GM15510 (cell line): Measurements from ENCODE around the gene RNF150.

Experiments used
- POLR2A ChIP-seq: IDR thresholded peaks from 3 replicates; pipeline ENCODE4 v1.6.1; 2011; ENCODE audit warnings: borderline replicate concordance; ENCODE audit not compliant: insufficient read length; ENCODE audit errors: extremely low read depth

Gene RNF150

DNA sequence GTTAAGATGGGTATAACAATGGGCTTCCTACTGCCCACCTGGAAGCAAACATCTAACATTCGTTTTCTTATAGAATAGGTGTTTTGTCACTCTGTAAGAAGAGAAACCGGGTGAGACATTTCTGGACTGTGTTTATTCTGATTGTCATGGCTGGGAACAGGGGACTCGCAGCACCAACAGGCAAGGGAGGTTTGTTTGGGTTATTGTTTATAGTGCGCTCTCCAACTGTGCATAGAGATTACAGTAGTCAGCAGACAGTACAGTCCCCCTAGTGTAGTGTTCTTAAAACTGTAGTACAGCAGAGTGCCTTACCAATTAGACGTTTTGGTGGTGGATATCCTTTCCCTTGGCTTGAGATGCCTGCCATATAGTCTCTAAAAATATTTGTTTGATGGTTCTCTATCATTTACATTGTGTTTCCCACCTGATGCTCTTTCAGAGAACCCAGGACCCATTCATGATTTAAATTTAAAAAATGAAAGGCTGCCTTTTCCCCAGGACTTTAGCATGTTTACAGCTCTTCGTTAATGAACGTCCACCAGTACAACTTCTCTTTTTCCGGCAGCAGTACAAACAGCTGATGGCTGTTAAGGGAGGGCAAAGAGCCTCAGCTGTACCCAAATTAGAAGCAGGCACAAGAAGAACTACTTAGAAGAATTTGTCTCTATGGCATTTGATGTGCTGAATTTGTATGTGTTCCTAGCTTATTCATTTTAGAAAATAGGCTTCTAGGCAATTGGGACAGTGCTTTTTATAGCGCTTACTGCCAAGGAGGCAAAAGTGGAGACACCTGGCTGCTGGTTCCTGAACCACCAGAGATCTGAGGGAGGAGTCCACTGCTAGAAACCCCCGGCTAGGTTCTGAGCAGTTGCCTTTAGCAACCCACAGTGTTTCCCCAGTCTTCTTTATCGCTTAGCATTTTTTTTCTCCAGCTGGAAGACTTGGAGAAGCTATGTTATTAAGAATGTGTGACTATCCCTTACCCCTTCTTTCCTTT, 1.0 kb upstream of the RNF150 start:
- no peak for TF ChIP-seq POLR2A

DNA sequence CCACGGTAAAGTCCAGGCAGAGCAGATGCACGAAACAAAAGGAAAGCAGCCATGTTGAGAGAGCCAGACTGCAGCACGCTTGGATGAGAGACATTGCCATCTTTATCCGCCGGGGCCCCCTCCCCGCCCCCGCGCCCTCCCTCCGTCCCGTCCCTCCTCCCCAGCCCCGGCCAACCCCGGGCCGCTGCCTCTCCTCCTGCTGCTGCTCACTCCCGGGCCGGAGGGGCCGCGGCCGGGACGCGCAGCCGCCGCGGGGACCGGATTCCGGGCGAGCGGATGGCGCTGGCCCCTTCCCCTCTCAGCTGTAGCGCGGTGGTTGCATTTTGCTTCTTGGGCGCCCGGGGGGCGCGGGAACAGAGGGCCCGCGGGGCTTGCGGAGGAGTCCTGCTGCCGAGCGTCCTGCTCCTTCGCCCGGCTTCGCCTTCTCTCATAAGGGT, 542 bp downstream of the RNF150 start:
- no peak for TF ChIP-seq POLR2A

DNA sequence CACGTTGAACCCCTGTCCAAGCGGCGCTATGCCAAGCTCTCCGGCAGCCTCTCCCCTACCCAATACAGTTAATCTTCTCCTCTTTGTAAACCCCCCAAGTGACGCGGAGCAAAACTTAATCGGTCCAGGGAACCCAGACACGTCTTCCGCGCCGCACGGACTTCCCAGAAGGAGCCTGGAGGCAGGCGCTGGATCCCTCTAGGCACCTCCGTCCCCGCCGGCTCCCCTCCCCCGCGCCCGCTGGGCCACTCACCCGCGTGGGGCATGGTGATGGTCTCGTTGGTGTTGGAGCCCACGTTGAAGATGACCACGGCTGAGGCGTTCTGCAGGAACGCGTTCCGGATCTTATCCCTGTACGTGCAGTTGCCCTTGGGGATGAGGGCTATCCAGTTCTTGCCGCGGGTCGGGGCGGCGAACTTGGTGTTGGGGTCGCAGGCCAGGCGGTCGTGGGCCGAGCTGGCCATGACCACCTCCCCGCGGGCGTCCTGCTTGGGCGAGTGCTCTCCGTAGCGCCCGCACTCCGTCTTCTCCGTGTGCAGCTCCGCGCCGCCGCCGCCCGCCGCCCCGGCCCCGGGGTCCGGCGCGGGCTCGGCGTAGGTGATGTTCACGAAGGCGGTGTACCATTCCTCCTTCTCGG, 1.1 kb downstream of the RNF150 start:
- TF ChIP-seq POLR2A: no peak

DNA sequence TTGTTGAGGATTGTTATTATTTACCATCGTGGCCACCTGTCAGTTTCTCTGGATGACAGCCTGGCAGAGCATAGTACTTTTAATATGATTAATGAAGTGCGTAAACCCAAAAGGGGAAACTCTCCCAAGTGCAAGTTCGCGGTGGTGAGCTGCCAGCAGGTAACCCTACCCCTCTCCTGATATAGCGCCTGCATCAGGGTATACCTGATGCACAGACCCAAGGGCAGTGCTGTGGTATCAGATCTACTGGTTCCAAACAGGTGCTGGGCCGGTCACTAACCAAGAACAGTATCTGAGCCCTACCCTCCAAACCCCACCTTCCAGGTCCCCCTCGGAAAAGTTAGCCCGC, 1.6 kb downstream of the RNF150 start:
- TF ChIP-seq POLR2A: no peak

DNA sequence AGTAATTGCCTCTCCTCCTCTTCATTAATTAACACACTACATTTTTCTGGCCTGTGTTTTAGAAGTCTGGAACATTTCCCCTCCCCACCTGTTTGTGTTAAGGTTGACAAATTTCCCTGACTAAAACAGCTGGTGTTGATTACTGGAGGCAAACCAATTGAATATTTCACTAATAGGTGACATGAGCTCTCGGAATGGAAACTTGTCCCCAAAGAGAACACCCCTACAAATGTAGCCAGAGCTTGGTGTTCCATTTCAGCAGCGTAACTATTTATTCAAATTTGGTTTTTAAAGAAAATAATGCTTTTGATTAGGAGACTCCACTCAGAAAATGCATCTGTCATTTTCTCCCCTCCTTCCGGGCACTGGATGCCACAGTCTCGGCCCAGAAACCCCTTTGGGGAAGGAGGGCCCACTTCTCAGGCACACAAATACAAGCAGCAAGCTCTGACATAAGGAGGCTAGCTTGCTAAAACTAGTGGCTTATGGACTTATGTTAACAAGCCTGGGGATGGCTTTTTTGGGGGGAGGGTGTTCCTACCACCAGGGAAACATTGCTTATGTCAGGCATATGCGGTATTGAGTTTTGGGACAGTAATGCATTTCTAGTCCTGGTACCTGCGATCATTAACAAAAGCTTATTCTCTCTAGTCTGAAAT, 2.2 kb downstream of the RNF150 start:
- no peak for TF ChIP-seq POLR2A

DNA sequence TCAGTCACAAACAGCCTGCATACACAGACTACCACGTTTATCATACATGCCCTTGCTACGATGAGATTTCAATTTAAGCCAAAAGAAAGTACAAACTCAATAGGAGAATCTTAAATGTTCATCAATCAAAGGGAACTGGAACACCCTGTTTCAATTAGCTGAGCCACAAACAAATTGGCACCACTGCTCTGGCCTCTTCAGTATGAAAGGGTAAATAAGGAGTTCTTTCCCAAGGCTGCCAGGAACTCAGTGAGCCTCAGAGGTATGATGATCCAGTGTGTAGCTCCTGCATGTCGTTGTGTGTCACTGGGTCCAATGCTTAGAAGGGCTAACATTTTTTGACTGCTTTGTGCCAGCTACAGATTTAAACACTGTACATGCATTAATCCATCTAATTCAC, 5.4 kb downstream of the RNF150 start:
- TF ChIP-seq POLR2A: no peak

DNA sequence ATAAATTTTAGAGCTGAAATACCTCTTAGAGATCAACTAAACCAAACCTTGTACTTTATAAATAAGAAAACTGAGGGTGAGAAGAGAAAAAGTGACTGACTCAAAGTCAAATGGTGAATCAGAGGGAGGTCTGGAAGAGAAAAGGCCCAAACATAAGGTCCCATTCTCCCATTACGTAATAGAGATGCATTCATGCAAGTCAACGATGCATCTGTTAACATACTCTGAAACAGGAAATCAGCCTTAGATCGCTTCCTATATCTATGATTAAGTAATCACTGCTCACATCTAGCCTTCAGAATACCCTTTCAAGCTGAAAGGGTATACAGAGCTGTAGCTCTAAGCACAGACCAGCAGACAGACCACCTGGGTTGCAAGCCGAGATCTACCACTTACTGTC, 6.5 kb downstream of the RNF150 start:
- TF ChIP-seq POLR2A: no peak

DNA sequence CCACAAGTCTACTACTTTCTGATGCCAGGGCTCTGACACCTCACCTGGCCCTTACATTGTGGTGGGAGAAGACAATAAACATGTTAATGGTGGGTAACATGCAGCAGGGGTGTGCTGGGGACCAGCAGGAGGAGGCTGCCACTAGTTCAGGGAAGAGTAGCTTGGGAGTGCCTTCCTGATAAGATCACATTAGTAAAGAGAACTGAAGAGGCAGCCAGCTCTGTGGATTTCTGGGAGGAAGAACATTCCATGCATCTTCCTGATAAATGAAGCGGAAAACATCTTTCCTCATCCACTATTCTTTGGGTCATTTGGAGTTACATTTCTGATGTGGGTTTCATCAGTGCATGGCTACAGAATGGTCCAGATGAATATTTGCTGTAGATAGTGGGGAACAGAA, 9.0 kb downstream of the RNF150 start:
- no peak for TF ChIP-seq POLR2A

DNA sequence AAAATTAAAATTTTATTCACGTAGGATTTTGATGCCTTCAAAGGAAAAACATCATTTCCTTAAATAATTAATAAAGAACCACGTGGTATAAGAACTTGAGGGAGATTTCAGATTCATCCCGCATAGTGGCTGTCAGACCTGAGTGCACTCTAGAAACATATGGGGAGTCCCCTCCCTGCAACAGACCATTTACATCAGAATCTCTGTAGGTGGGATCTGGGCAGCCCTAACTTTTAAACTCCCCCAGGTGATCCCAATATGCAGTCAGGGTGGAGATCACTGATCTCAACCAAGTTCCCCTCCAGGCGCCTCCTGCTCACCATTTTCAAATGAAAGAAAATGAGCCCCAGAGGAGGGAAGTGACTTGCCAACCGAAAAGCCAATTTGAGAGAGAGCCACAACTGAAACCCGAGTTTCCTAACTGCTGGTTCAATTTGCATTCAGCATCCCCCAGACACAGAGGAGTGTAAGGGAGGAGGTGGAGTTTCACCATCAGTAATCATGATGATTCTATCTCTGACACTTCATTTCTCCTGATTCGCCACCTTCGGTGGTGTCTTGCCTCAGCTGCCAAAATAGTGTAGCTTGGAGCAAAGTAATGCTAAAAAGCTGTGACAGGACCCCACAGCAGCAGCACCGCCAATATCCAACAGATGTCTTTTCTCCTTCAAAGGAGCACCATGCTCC, 11.4 kb downstream of the RNF150 start:
- no peak for TF ChIP-seq POLR2A

DNA sequence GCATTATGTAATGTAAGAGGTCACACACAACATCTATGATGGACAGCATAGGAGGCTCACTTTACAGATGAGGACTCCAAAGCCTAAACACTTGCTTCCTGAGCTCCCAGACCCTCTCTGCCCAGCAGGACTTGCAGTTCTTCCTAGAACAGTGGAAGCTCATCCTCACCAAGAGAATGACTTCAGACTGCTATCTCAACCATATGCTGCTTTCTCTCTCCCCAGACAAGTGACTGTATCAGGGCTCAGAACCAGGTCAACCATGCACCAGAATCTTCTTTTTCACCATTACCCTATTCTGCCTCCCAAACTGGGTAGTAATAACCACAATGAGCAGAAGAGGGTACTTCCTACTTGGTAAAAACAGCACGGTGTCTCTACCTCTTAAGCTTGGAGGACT, 12.2 kb downstream of the RNF150 start:
- no peak for TF ChIP-seq POLR2A

DNA sequence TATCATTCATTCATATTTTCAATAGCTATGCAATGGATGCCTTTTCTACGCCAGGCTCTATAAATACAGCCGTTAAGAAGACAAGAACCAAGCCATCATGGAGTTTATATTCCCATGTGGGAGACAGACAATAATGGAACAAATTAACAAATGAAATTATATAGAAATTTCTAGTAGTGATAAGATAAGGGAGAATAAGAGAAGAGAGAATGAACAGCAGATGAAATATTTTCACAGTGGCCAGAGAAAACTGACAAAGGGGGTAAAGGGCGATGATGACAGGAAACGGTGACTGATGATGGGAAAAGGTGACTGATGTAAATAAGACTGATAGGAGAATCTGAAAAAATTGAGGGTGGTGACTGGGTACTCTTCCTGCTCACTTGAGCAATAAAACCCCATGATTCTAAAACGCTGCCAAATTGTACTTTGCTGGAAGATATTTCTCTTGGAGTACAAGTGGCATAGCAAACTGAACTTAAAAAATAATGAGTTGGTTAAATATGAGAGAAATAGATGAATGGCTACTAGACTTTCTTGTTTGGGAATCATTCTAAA, 13.2 kb downstream of the RNF150 start:
- no peak for TF ChIP-seq POLR2A

DNA sequence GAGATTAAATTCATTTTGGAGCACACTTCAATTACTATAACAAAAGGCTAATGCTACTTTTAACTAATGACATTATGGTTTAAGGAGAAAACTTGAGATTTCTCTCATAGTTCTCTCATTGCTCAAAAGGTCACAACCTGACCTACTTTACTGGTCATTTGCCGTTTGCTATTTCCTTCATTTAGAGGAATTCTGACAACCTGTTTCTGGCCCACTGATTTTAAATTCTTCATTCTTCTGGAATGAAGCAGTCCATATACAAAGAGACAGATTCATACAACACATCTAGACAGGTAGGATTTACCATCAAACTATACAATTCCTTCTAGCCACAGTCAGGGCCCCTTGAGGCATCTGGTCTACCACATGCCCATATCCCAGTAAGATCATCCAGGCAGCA, 14.2 kb downstream of the RNF150 start:
- TF ChIP-seq POLR2A: no peak

DNA sequence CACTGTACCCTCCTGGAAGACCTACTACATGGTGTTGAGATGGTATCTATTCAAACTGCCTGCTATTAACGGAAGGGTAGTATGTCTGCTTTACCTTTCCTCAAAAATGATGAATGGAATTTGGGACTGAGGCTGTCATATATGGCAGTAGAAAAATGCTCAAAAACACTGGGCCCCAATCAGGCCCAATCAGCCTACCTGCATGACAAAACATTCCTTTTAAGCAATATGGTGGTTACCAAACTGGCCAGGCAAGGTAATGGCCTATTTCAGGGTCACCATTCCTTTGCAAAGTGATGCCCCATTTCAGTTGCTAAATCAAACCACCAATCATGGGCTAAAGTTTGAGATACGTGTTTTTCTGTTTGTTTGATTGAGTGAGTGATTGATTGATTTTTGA, 14.9 kb downstream of the RNF150 start:
- no peak for TF ChIP-seq POLR2A

DNA sequence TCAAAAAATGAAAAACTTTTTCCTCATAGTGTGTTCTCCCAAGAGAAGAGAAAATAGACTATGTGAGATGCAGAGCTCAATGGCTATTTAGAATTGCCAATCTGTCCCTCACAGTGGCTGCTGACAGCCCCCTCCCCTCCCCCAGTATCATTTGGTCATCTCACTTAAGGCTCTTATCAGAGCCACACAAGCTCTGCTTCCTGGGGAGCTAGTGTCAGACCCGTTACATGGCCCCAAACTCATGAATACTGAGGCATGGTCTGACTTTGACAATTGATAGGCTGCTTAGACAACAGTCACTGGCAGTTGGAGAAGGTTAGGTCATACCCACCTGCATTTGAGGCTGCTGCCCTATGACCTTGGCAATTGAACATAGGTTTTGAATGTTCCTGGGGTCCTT, 15.3 kb downstream of the RNF150 start:
- TF ChIP-seq POLR2A: no peak

DNA sequence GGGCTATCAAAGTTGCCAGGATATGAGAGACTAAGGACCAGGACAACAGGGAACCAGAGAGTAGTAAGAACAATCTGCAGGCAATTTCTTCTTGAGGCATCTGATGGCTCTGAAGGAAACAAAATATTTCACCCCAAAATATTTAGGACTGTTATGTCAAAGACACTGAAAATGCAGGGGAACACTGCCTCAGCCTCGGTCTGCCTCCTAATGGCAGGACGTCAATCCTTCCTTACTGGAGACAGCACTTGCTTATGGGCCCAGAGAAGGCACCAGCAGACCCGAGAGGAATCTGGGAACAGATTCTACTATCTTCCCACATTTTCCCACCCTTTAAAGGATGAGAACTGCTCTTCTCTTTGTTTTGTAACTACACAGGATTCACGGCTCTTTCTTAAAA, 23.3 kb downstream of the RNF150 start:
- no peak for TF ChIP-seq POLR2A

DNA sequence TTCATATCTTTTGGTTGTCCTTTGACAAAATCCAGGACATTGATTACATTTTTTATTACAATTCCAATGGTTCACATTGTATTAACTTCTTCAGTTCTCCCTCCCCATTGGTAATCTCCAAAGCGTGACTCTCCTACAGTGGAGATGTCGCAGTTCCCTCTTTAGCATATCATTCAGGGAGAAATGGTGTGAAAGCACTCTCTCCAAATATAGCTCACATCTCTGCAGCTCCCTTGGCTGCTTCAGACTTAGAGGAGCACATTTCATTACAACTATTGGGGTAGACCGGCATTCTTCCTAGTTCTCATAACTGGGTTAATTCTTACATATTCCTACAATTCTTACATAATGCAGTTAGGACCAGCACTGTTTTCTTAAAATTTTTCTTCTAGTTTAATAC, 25.3 kb downstream of the RNF150 start:
- TF ChIP-seq POLR2A: no peak

DNA sequence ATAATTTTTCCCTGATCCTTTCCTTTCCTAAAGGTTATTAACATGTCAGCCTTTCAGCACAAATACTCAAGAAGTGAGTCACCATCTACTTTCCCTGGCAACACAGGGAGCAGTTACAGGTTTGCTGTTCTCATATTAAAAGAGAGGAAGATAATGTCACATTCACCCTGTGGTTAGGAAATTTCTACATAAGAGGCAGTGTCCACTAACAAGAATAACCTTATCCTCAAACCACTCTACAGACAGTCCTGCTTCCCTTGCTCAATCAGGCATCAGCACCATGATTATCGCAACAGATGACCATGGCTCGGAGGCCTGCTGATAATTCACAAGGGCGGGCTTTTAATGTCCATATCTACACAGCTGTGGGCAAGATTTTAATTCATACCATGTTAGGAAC, 30.9 kb downstream of the RNF150 start:
- TF ChIP-seq POLR2A: no peak
